H9 (cell line): ENCODE data around the gene MST1. TPM values are rescaled to one million over a fixed set of nuclear protein-coding genes. Genes with fewer than 3 reads are reported as not detected.

Experiments used
- DNase-seq: peaks from one replicate; pipeline ENCODE4 v3.0.0-alpha.2; 2017
- H2AFZ ChIP-seq: one replicate; pipeline ENCODE4 v1.6.1; 2013; ENCODE audit warnings: mild to moderate bottlenecking, low read length, control low read depth, moderate library complexity
- H2AK5ac ChIP-seq: 2 replicates; pipeline ENCODE4 v1.6.1; 2013; ENCODE audit warnings: low read length, control low read depth, mixed read lengths; ENCODE audit not compliant: insufficient read length
- H2BK120ac ChIP-seq: one replicate; pipeline ENCODE4 v1.6.1; 2013; ENCODE audit warnings: low read depth, mild to moderate bottlenecking, low read length, control low read depth, inconsistent platforms; ENCODE audit not compliant: poor library complexity, severe bottlenecking
- H2BK12ac ChIP-seq: 2 replicates; pipeline ENCODE4 v1.6.1; 2013; ENCODE audit warnings: low read length, control low read depth, mixed read lengths, low read depth; ENCODE audit not compliant: insufficient read length
- H2BK15ac ChIP-seq: 2 replicates; pipeline ENCODE4 v1.6.1; 2013; ENCODE audit warnings: low read depth, low read length, control low read depth
- H2BK20ac ChIP-seq: one replicate; pipeline ENCODE4 v1.6.1; 2013; ENCODE audit warnings: low read depth, mild to moderate bottlenecking, low read length, control low read depth, inconsistent platforms; ENCODE audit not compliant: poor library complexity, severe bottlenecking
- H2BK5ac ChIP-seq: 2 replicates; pipeline ENCODE4 v1.6.1; 2013; ENCODE audit warnings: low read length, control low read depth, mixed read lengths; ENCODE audit not compliant: insufficient read length
- H3K14ac ChIP-seq: 2 replicates; pipeline ENCODE4 v1.6.1; 2013; ENCODE audit warnings: low read length, control low read depth; ENCODE audit not compliant: insufficient read depth
- H3K18ac ChIP-seq: 2 replicates; pipeline ENCODE4 v1.6.1; 2013; ENCODE audit warnings: low read depth, mild to moderate bottlenecking, mixed read lengths, low read length, control low read depth; ENCODE audit not compliant: insufficient read length
- H3K23ac ChIP-seq: 2 replicates; pipeline ENCODE4 v1.6.1; 2013; ENCODE audit warnings: low read length, control low read depth, mixed read lengths, low read depth; ENCODE audit not compliant: insufficient read length
- H3K23me2 ChIP-seq: 2 replicates; pipeline ENCODE4 v1.6.1; 2013; ENCODE audit warnings: low read depth, mild to moderate bottlenecking, mixed read lengths, low read length, control low read depth; ENCODE audit not compliant: insufficient read length, poor library complexity, severe bottlenecking
- H3K27ac ChIP-seq: 2 replicates; pipeline ENCODE4 v1.5.1; 2013; ENCODE audit warnings: low read length, control low read depth, mixed read lengths, low read depth; ENCODE audit not compliant: insufficient read length
- H3K27me3 ChIP-seq: 2 replicates; pipeline ENCODE4 v1.6.1; 2013; ENCODE audit warnings: low read length, control low read depth, inconsistent platforms; ENCODE audit not compliant: insufficient read depth
- H3K4ac ChIP-seq: 2 replicates; pipeline ENCODE4 v1.6.1; 2013; ENCODE audit warnings: low read depth, mild to moderate bottlenecking, control low read depth, inconsistent platforms, low read length, moderate library complexity
- H3K4me1 ChIP-seq: 2 replicates; pipeline ENCODE4 v1.6.1; 2013; ENCODE audit warnings: low read length, control low read depth, inconsistent platforms; ENCODE audit not compliant: insufficient read depth
- H3K4me2 ChIP-seq: 2 replicates; pipeline ENCODE4 v1.6.1; 2013; ENCODE audit warnings: low read length, control low read depth, mixed read lengths; ENCODE audit not compliant: insufficient read length, insufficient read depth
- H3K56ac ChIP-seq: 2 replicates; pipeline ENCODE4 v1.6.1; 2013; ENCODE audit warnings: low read depth, mild to moderate bottlenecking, mixed read lengths, low read length, control low read depth; ENCODE audit not compliant: insufficient read length
- H3K79me1 ChIP-seq: 2 replicates; pipeline ENCODE4 v1.6.1; 2013; ENCODE audit warnings: low read depth, mild to moderate bottlenecking, moderate library complexity, low read length, control low read depth, inconsistent platforms; ENCODE audit not compliant: insufficient read depth, poor library complexity, severe bottlenecking
- H3K79me2 ChIP-seq: 2 replicates; pipeline ENCODE4 v1.6.1; 2013; ENCODE audit warnings: low read length, control low read depth, inconsistent platforms; ENCODE audit not compliant: insufficient read depth
- H3K9ac ChIP-seq: 2 replicates; pipeline ENCODE4 v1.6.1; 2013; ENCODE audit warnings: low read length, control low read depth, mixed read lengths; ENCODE audit not compliant: insufficient read length; ENCODE audit errors: extremely low read depth
- H3K9me3 ChIP-seq: one replicate; pipeline ENCODE4 v1.6.1; 2013; ENCODE audit warnings: low read depth, low read length, inconsistent platforms; ENCODE audit not compliant: control insufficient read depth
- H3T11ph ChIP-seq: one replicate; pipeline ENCODE4 v1.6.1; 2013; ENCODE audit warnings: mild to moderate bottlenecking, low read length, control low read depth, inconsistent platforms
- H4K20me1 ChIP-seq: one replicate; pipeline ENCODE4 v1.6.1; 2013; ENCODE audit not compliant: control insufficient read depth, insufficient read length, insufficient read depth
- H4K5ac ChIP-seq: 2 replicates; pipeline ENCODE4 v1.6.1; 2013; ENCODE audit warnings: low read depth, mild to moderate bottlenecking, mixed read lengths, low read length, control low read depth; ENCODE audit not compliant: insufficient read length
- H4K8ac ChIP-seq: replicated peaks from 2 replicates; pipeline ENCODE4 v1.6.1; 2013; ENCODE audit warnings: low read length, control low read depth, mixed read lengths, low read depth; ENCODE audit not compliant: insufficient read length
- H4K91ac ChIP-seq: 2 replicates; pipeline ENCODE4 v1.6.1; 2013; ENCODE audit warnings: low read depth, mild to moderate bottlenecking, moderate library complexity, mixed read lengths, low read length, control low read depth; ENCODE audit not compliant: insufficient read length
- H3K27ac Mint-ChIP-seq, 3 experiments: 2 replicates in 2 of 3; 3 replicates in 1 of 3; pipeline ENCODE4 v1.8.0; 2020 to 2021; ENCODE audit warnings: mixed read lengths in 3 of 3, mild to moderate bottlenecking in 1 of 3, moderate library complexity in 1 of 3
- H3K27me3 Mint-ChIP-seq: 2 replicates; pipeline ENCODE4 v1.8.0; 2021; ENCODE audit warnings: low read depth, mild to moderate bottlenecking, moderate library complexity, mixed read lengths
- H3K36me3 Mint-ChIP-seq, 3 experiments: 2 replicates in 2 of 3; 3 replicates in 1 of 3; pipeline ENCODE4 v1.8.0; 2020 to 2021; ENCODE audit warnings: low read depth in 3 of 3, mixed read lengths in 3 of 3; ENCODE audit not compliant: insufficient read depth in 1 of 3
- H3K4me1 Mint-ChIP-seq, 2 experiments: 2 replicates each; pipeline ENCODE4 v1.8.0; 2020; ENCODE audit warnings: mixed read lengths in 2 of 2
- H3K4me3 Mint-ChIP-seq, 2 experiments: 2 replicates in 1 of 2; 3 replicates in 1 of 2; pipeline ENCODE4 v1.8.0; 2020 to 2021; ENCODE audit warnings: mild to moderate bottlenecking in 2 of 2, mixed read lengths in 2 of 2, moderate library complexity in 1 of 2
- H3K9me3 Mint-ChIP-seq, 2 experiments: 2 replicates in 1 of 2; 3 replicates in 1 of 2; pipeline ENCODE4 v1.8.0; 2020; ENCODE audit warnings: mild to moderate bottlenecking in 2 of 2, mixed read lengths in 2 of 2, moderate library complexity in 1 of 2
- CTCF ChIP-seq: fragments of 200-600 bp; sonication (generic); conservative IDR thresholded peaks from 3 replicates; pipeline ENCODE4 v1.8.0; 2021; ENCODE audit warnings: antibody characterized with exemption, mild to moderate bottlenecking
- WGBS: extraction: QIAGEN DNeasy Blood & Tissue Kit; methylation state at CpG from one replicate; pipeline ENCODE4 v1.1.7; 2013; ENCODE audit warnings: missing lambda C conversion rate, low lambda C conversion rate, mixed read lengths; ENCODE audit not compliant: insufficient read length; ENCODE audit errors: extremely low coverage; 5-methylcytosine and 5-hydroxymethylcytosine counted together
- total RNA-seq: library from RNA; stranded (reverse); gene quantifications from 2 replicates; pipeline ENCODE4 v1.2.1, GENCODE V29; 2021

The MST1 gene
- total RNA-seq, 1 experiment from 2014 or later = 8.9 TPM

DNA sequence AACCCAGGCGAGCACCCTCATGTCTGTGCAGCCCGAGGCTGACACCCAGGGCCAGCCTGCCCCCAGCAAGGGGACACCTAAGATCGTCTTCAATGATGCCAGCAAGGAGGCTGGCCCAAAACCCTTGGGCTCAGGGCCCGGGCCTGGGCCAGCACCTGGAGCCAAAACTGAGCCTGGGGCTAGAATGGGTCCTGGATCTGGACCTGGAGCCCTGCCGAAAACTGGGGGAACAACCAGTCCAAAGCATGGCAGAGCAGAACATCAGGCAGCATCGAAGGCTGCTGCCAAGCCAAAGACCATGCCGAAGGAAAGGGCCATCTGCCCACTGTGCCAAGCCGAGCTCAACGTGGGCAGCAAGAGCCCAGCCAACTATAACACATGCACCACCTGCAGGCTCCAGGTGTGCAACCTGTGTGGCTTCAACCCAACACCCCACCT is 46.5 kb downstream of the MST1 start:
- Mint-ChIP-seq H3K4me3 (no peak overlapping the region), H3K36me3 (no peaks in the 10 kb centered on the region), H3K27ac (no peak overlapping the region), H3K4me1 (no peaks in the 10 kb centered on the region; a peak in 1 of 4 replicates), H3K27me3 (no peaks in the 10 kb centered on the region), H3K9me3 (no peaks in the 10 kb centered on the region)
- Histone ChIP-seq H3K56ac (no peak overlapping the region), H2BK12ac (no peak overlapping the region), H4K5ac (no peak overlapping the region), H3K23ac (no peak overlapping the region), H3K27me3 (no peaks in the 10 kb centered on the region), H4K8ac (no peak overlapping the region), H4K91ac (no peak overlapping the region), H3K23me2 (no peaks in the 10 kb centered on the region), H3K27ac (no peak overlapping the region), H3K79me1 (no peaks in the 10 kb centered on the region), H2AK5ac (no peak overlapping the region), H3K4me2 (no peak overlapping the region), H2AFZ (no peak overlapping the region), H3K9me3 (no peaks in the 10 kb centered on the region), H3T11ph (no peak overlapping the region), H2BK5ac (no peak overlapping the region), H3K4ac (no peak overlapping the region), H4K20me1 (no peaks in the 10 kb centered on the region), H2BK120ac (no peak overlapping the region), H2BK15ac (no peak overlapping the region), H2BK20ac (no peak overlapping the region), H3K14ac (no peak overlapping the region), H3K9ac (no peak overlapping the region), H3K18ac (no peak overlapping the region), H3K79me2 (no peaks in the 10 kb centered on the region), H3K4me1 (no peaks in the 10 kb centered on the region)
- TF ChIP-seq CTCF = no peak
- DNase-seq = no peak
- WGBS = no CpG with 5 or more reads among the region's 9 CpGs
